ENCODE results near the gene PLCB2. TPM values are rescaled to one million over a fixed set of nuclear protein-coding genes. Genes with fewer than 3 reads are reported as not detected.

The PLCB2 gene
- total and polyA plus RNA-seq, 2 donors (not counting 3 experiments of a cell fraction or from before 2014, with no cell fraction given) = 1.5 to 1.6 TPM

- no peak overlapping the region for H3K4me3 ChIP-seq (replicated peaks in 1 of 3; ENCODE audit: insufficient read depth in 1 of 3, low read depth in 1 of 3, low read length in 3 of 3)
- H3K36me3 ChIP-seq (ENCODE audit: control insufficient read depth in 2 of 2, extremely low read depth in 1 of 2, insufficient read depth in 2 of 2, low read length in 2 of 2) = no peaks in the 10 kb centered on the region
- FAIRE-seq (no peak), DNase-seq (ENCODE audit: low read depth, low spot score) (no peak)
- H3K9me1 ChIP-seq (replicated peaks; ENCODE audit: control insufficient read depth, extremely low read depth, insufficient read depth, low read length) = no peaks in the 10 kb centered on the region
- intact Hi-C loops (cut with micrococcal nuclease) (no loop called here), dilution Hi-C loops (cut with MboI; ENCODE audit: extremely low pct_ligation_motif_present, low sequenced_read_pairs) (no loop called here)
- H2AFZ ChIP-seq (ENCODE audit: low read depth, low read length) = no peak overlapping the region
- no peak overlapping the region for H3K27ac ChIP-seq (ENCODE audit: insufficient read depth, low read depth, low read length)
- peaks cover 9% of the 10 kb centered on the region for H3K4me1 ChIP-seq (ENCODE audit: control insufficient read depth, extremely low read depth, insufficient read depth, low read length)
- H3K27me3 ChIP-seq (ENCODE audit: control insufficient read depth in 2 of 2, insufficient read depth in 2 of 2, low read length in 2 of 2) = peaks cover 3 to 5% of the 10 kb centered on the region in 2 experiments
- TF ChIP-seq CTCF (IDR thresholded peaks at IDR 0.05; ENCODE audit: extremely low read depth in 1 of 2, insufficient read depth in 1 of 2, low read depth in 1 of 2, low read length in 2 of 2) (no peak), JUN (IDR thresholded peaks at IDR 0.05; ENCODE audit: borderline replicate concordance, insufficient read depth, insufficient read length, low read depth) (no peak)
- no peaks in the 10 kb centered on the region for H3K79me2 ChIP-seq (ENCODE audit: control insufficient read depth, insufficient read depth, low read length)
- ChIA-PET POLR2A (no interaction called here), CTCF (interaction anchor here (1.1 to 20.1 kb wide), 5 partner anchors 9 to 50 kb away, joined by 3 to 879 read pairs (median 16); partner anchors contain the start of gene PAK6)
- no peaks in the 10 kb centered on the region for H3K9me3 ChIP-seq (replicated peaks; ENCODE audit: control insufficient read depth, insufficient read depth, low read length)
- BruUV-seq (replicated peaks) = no TSS peak
- H3K4me2 ChIP-seq (ENCODE audit: insufficient read depth, low read length) = no peak overlapping the region
- H3K9ac ChIP-seq (replicated peaks; ENCODE audit: extremely low read depth, insufficient read depth, low read length) = no peak overlapping the region
- no peaks in the 10 kb centered on the region for H4K20me1 ChIP-seq (replicated peaks; ENCODE audit: control insufficient read depth, extremely low read depth, insufficient read depth, low read length)
These were observed 42.4 kb downstream of the PLCB2 start for GRCh38 chr15:40265355-40265754.

- Histone ChIP-seq H3K9me3 (replicated peaks; ENCODE audit: control insufficient read depth, insufficient read depth, low read length) (no peaks in the 10 kb centered on the region), H3K4me2 (ENCODE audit: insufficient read depth, low read length) (no peak overlapping the region), H3K4me1 (ENCODE audit: control insufficient read depth, extremely low read depth, insufficient read depth, low read length) (peaks cover 9% of the 10 kb centered on the region), H3K27ac (ENCODE audit: insufficient read depth, low read depth, low read length) (no peak overlapping the region), H3K4me3 (replicated peaks in 1 of 3; ENCODE audit: insufficient read depth in 1 of 3, low read depth in 1 of 3, low read length in 3 of 3) (no peak overlapping the region), H2AFZ (ENCODE audit: low read depth, low read length) (no peak overlapping the region), H3K9ac (replicated peaks; ENCODE audit: extremely low read depth, insufficient read depth, low read length) (no peak overlapping the region), H3K27me3 (ENCODE audit: control insufficient read depth in 2 of 2, insufficient read depth in 2 of 2, low read length in 2 of 2) (peaks cover 3 to 7% of the 10 kb centered on the region in 2 experiments), H3K79me2 (ENCODE audit: control insufficient read depth, insufficient read depth, low read length) (no peaks in the 10 kb centered on the region), H3K9me1 (replicated peaks; ENCODE audit: control insufficient read depth, extremely low read depth, insufficient read depth, low read length) (no peaks in the 10 kb centered on the region), H4K20me1 (replicated peaks; ENCODE audit: control insufficient read depth, extremely low read depth, insufficient read depth, low read length) (no peaks in the 10 kb centered on the region), H3K36me3 (ENCODE audit: control insufficient read depth in 2 of 2, extremely low read depth in 1 of 2, insufficient read depth in 2 of 2, low read length in 2 of 2) (no peaks in the 10 kb centered on the region)
- intact Hi-C loops (cut with micrococcal nuclease) = no loop called here
- dilution Hi-C loops (cut with MboI; ENCODE audit: extremely low pct_ligation_motif_present, low sequenced_read_pairs) = no loop called here
- no peak for DNase-seq (ENCODE audit: low read depth, low spot score)
- ChIA-PET POLR2A (no interaction called here), CTCF (interaction anchor here (1.0 to 20.1 kb wide), 8 partner anchors 10 to 74 kb away, joined by 3 to 879 read pairs (median 4); partner anchors contain the start of genes ANKRD63 and PAK6)
- no peak for TF ChIP-seq CTCF (IDR thresholded peaks at IDR 0.05; ENCODE audit: extremely low read depth in 1 of 2, insufficient read depth in 1 of 2, low read depth in 1 of 2, low read length in 2 of 2)
- no peak for TF ChIP-seq JUN (IDR thresholded peaks at IDR 0.05; ENCODE audit: borderline replicate concordance, insufficient read depth, insufficient read length, low read depth)
- TF ChIP-seq EZH2 (IDR thresholded peaks at IDR 0.05; ENCODE audit: borderline replicate concordance, low read depth, low read length, severe bottlenecking) = no peak
- no peak for TF ChIP-seq POLR2AphosphoS5 (IDR thresholded peaks at IDR 0.05; ENCODE audit: insufficient read depth, low read depth, low read length)
- no peak for TF ChIP-seq MYC (IDR thresholded peaks at IDR 0.05; ENCODE audit: low read depth, low read length)
- TF ChIP-seq POLR2A (IDR thresholded peaks at IDR 0.05; ENCODE audit: low read depth, low read length) = no peak
- no peak for TF ChIP-seq FOS (IDR thresholded peaks at IDR 0.05; ENCODE audit: borderline replicate concordance, insufficient read depth, low read length)
- TF ChIP-seq MAX (IDR thresholded peaks at IDR 0.05; ENCODE audit: insufficient read depth, insufficient read length) = no peak
- BruUV-seq (replicated peaks) = no TSS peak
- FAIRE-seq = no peak
These were observed 43.2 kb downstream of the PLCB2 start for GRCh38 chr15:40264321-40265153.

Measured in endothelial cell of umbilical vein (primary cell).